Right ventricle myocardium superior (tissue), 1 donor: Measurements from ENCODE around the gene AFF2. TPM values are rescaled to one million over a fixed set of nuclear protein-coding genes. Genes with fewer than 3 reads are reported as not detected.

Experiments
- ATAC-seq: fragments of 200-7000 bp; cut with Tn5 transposase; one replicate; pipeline ENCODE4 v1.9.1; 2020; ENCODE audit warnings: mild to moderate bottlenecking; ENCODE audit not compliant: poor library complexity
- DNase-seq: peaks from one replicate; pipeline ENCODE4 v3.0.0-alpha.2; 2020
- intact Hi-C: fragments of 100-400 bp; cut with DNase I; formaldehyde crosslinking; loops from one replicate; pipeline ENCODE4 v1.11.2; 2022
- total RNA-seq: library from RNA; stranded (reverse); fragmentation: NEBNext Ultra II Directional; extraction: Animal tissue kit (Norgen Biotek cat#: 25700); gene quantifications from one replicate; pipeline ENCODE4 v1.2.1, GENCODE V29; 2021
- donor health status: DM: no; HTN: yes; CAD: no; lungs with severe emphysema.

The AFF2 gene
- total RNA-seq, 1 donor from 2014 or later = 0.24 TPM

- no peak for DNase-seq
- intact Hi-C loops = no loop called here
- no peak for ATAC-seq
Measured at GRCh38 chrX:148672517-148672916, 172.1 kb downstream of the AFF2 start.

GRCh38 chrX:148681605-148682004 is 181.2 kb downstream of the AFF2 start:
- intact Hi-C loops = no loop called here
- ATAC-seq (no peak), DNase-seq (no peak)

DNA sequence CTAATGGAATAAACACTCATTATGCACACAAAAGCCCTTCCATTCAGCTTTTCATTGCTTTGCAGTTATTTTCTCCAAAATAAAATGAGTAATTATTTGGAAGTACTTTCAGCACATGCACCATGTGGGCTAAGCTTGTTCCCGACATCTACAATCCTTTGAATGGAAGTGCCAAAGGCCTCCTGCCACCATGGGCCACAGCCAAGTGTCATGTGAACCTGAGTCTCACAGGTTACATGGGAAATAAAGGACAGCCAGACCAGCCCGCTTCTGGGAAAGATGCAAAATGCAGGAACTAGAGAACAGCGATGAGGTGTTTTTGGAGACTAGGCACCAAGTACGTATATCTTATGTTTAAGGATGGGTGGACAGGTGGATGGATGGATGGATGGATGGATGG is 181.8 kb downstream of the AFF2 start:
- ATAC-seq (no peak), DNase-seq (no peak)
- intact Hi-C loops = no loop called here

- ATAC-seq (no peak), DNase-seq (no peak)
- intact Hi-C loops = no loop called here
Measured at GRCh38 chrX:148691456-148691855, 191.0 kb downstream of the AFF2 start.

- DNase-seq (no peak), ATAC-seq (no peak)
- intact Hi-C loops = no loop called here
Measured at GRCh38 chrX:148695255-148695654, 194.8 kb downstream of the AFF2 start.

GRCh38 chrX:148698221-148698620 is 197.8 kb downstream of the AFF2 start:
- ATAC-seq (no peak), DNase-seq (no peak)
- intact Hi-C loops = no loop called here

DNA sequence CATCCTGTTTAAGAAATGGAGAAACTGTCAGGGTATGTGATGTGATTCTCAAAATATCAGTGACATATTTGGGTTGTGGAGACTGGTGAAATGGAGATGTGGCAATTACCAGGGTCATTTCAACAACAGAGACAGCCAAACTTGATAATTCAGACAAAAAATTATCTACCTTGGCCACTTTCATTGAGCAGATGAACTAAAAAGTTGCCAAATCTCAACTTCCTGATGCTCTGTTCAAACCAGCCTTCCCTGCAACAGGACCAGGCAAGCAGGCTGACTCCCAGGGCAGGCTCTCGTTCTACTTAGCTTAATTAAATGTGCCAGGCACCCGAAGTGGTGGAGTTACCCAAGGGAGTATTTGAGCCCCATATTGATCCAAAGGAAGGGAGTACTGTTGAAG is 199.6 kb downstream of the AFF2 start:
- no peak for DNase-seq
- no peak for ATAC-seq
- intact Hi-C loops = no loop called here

DNA sequence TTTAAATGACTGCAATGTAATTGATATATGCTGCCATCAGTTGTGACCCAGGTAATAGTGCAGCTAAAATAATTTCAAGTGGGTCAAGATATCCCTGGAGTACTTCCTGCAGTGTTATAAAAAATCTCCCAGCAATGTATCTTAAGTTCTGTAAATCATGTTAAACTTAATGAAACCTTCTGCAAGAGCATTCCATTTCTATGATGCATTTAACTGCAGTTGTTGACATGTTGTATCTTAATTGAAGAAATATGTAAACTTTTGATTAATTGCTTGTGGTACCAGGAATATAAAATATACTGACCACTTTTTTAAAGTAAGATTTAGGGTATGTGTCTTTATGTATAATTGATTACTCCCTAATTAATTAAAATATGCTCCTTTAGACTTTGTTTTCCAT is 213.6 kb downstream of the AFF2 start:
- intact Hi-C loops = no loop called here
- no peak for ATAC-seq
- no peak for DNase-seq

DNA sequence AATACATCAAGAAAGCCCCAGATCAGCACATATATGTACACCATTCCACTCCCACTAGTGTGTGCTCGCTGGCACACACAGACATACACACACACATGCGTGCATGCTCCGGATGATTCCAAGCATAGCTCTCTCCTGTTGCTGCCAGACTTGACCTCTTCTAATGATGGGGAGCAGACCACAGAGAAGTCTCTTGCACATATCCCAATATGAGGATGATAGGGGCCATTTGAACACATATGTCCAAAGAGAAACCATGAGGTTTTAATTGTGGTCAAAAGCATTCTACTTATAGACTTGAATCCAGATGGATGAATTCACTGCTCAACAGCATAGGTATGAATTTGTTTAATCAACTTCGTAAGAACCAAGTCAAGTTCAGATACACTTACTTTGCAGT is 214.9 kb downstream of the AFF2 start:
- DNase-seq = no peak
- intact Hi-C loops = no loop called here
- no peak for ATAC-seq

DNA sequence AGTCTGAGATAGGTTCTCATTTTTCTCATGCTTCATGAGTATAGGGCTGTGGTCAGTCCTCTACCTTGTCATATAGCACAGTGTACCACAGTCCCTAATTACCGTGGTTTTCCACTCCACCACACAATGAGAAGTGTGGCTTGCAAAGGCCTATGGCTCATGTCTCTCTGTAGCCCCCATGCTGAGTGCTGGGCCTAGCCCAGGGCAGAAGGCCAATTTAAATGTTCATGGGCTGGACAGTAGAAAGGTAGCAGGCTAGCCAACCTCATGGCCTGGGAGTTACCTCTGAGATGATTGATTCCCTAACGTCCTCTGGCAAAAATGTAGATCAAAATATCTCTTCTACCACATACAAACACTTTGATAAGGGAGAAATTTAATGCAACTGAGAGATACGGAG is 222.5 kb downstream of the AFF2 start:
- DNase-seq (no peak), ATAC-seq (no peak)
- intact Hi-C loops = no loop called here

DNA sequence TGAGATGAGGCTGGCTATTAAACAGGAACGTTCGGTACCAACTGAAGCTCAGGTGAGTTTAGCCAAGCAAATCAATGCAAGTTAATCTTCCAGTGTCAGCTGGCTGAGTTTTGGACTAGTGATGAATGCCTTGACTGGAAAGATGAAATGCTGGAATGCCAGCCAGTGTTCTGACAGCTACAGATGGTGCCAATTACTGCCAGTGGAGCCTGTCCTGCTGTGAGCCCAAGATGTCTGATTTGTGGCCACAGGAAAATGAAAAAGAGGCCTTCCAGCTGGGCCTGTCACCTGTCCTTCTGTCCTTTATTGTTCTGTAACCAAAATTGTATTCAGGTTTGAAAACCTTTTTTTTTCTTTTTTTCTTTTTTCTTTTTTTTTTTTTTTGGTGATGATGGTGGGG is 223.1 kb downstream of the AFF2 start:
- no peak for DNase-seq
- no peak for ATAC-seq
- intact Hi-C loops = no loop called here

DNA sequence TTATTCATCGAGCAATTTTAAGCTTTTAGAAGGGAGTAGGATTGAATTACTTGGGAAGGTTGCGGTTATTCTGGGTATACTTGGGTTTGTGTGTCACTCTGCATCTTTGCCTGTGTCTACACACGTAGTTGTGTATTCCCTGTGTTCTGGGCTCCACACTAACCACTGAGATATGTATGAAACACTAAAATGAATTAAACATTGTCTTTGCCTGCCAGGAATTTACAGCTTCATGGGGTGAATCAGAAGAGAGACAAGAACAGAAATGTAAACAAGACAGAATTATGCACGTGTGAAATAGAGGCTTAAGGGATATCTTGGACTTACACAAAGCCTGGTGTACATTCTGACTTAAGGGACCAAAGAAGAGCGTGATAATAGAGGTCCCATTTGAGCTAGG is 228.5 kb downstream of the AFF2 start:
- intact Hi-C loops = no loop called here
- no peak for DNase-seq
- ATAC-seq = no peak

DNA sequence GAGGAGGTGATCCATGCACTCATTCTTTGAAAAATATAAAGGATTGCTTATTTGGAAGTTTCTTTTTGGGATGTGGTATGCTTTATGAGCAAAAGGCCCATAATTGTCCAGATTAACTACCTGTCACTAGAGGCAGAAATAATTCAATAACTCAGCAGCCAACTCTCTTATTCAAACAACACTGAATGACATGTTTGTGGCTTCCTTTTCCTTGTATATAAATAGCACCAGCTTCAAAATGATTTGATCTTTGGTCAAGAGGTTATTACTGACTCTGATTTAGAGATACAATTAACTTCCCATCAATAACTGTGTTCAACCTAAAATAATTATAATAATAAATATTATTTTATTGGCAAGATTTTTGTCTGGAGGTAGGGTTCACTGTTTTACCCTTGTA is 232.3 kb downstream of the AFF2 start:
- no peak for ATAC-seq
- DNase-seq = no peak
- intact Hi-C loops = no loop called here

- intact Hi-C loops = no loop called here
- no peak for DNase-seq
- ATAC-seq = no peak
Measured at GRCh38 chrX:148741441-148741840, 241.0 kb downstream of the AFF2 start.

GRCh38 chrX:148755111-148755510 is 254.7 kb downstream of the AFF2 start:
- no peak for DNase-seq
- intact Hi-C loops = no loop called here
- ATAC-seq = no peak

DNA sequence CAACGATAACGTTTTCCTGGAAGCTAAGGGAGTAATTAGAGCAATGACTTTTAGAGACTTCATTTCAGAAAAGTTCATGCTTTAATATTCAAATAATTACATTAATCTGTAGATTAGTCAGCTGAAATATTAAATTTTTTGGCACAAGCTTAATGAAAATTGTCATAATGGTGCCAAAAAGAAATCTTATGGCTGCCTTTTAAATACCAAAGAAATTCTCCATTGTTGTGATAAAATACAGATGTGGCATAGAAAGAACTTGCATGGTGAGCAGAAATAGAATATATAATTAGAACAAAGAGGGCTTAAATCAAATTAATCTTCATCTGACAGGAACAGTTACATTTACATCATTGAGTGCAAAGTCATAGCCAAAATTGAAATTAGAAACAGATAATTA is 263.5 kb downstream of the AFF2 start:
- no peak for ATAC-seq

GRCh38 chrX:148768296-148768695 is 267.9 kb downstream of the AFF2 start:
- no peak for DNase-seq
- intact Hi-C loops = no loop called here

More for the DNA sequence above, 263.5 kb downstream of the AFF2 start:
- intact Hi-C loops = no loop called here
- no peak for DNase-seq

GRCh38 chrX:148771440-148771839 is 271.0 kb downstream of the AFF2 start:
- ATAC-seq (no peak), DNase-seq (no peak)
- intact Hi-C loops = no loop called here

More at GRCh38 chrX:148768296-148768695, 267.9 kb downstream of the AFF2 start:
- no peak for ATAC-seq

GRCh38 chrX:148774276-148774675 is 273.9 kb downstream of the AFF2 start:
- intact Hi-C loops = no loop called here
- ATAC-seq (no peak), DNase-seq (no peak)

DNA sequence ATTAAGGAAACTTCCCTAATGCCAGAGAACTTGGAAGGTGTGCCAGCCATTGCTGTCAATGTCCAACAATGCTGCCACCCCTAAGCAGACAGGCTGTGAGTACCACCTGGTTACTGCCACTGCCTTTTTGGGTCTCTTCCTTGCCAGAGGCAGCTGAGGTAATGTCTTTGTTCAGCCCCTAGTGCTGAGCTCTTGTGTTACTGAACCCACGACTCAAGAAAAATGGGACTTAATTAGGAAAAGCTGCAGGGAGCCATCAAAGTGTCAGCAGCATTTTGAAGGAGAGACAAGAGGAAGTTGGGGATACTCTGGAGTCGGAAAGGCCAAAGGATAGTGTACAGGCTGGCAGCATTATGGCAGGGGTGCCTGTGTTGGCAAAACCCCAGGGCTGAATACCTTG is 283.7 kb downstream of the AFF2 start:
- no peak for ATAC-seq
- no peak for DNase-seq
- intact Hi-C loops = no loop called here

GRCh38 chrX:148784856-148785255 is 284.4 kb downstream of the AFF2 start:
- intact Hi-C loops = no loop called here
- DNase-seq (no peak), ATAC-seq (no peak)

DNA sequence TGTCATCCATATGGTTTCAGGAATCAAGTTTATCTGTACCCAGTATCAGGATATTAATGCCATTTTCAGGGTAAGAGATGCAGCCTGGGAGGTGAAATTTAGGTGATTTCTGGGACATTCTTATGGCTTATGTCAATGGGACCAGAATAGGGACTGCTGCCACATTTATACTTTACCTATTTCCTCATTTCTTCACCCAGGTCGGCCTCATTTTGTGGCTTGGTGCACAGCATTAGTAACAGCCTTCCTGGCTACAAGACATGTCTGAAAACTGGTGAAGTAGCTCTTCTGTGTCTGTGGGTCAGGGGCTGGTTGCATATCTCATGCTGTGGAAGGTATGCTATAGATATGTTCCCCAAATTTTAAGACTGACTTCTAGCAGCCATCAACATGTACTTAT is 284.8 kb downstream of the AFF2 start:
- DNase-seq (no peak), ATAC-seq (no peak)
- intact Hi-C loops = no loop called here
